Measurements from ENCODE around the gene TRIM67. TPM values are rescaled to one million over a fixed set of nuclear protein-coding genes. Genes with fewer than 3 reads are reported as not detected.

Gene TRIM67
- total RNA-seq, 1 donor from 2014 or later = not detected

DNA sequence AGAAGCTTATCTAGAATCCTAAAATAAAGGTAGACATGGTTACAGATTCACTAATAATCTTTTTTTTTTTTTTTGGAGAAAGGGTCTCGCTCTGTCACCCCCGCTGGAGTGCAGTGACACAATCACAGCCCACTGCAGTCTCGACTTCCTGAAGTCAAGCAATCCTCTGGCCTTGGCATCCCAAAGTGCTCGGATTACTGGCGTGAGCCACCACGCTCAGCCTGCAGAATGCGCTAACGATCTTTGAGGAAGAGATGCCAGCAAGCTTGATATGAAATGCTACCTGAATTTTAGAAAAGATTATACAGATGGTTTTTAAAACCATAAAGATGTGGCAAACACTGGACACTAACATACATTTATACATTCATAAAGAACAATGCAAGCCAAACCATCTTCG, 75.1 kb downstream of the TRIM67 start:
- Histone ChIP-seq H3K9me3 (ENCODE audit: low read depth) (no peaks in the 10 kb centered on the region), H4K20me1 (ENCODE audit: low read depth) (no peaks in the 10 kb centered on the region), H2AFZ (replicated peaks) (no peak overlapping the region), H3K9ac (no peak overlapping the region), H3F3A (ENCODE audit: low read depth) (peaks cover 8% of the 10 kb centered on the region), H3K27me3 (no peaks in the 10 kb centered on the region), H3K4me2 (no peak overlapping the region), H3K27ac (no peak overlapping the region), H3K36me3 (no peaks in the 10 kb centered on the region), H3K4me1 (peaks cover 4% of the 10 kb centered on the region), H3K4me3 (no peak overlapping the region), H3K79me2 (ENCODE audit: low read depth) (peaks cover 18% of the 10 kb centered on the region)
- H3K4me1 Mint-ChIP-seq = peaks cover 9% of the 10 kb centered on the region
- H3K9me3 Mint-ChIP-seq = no peaks in the 10 kb centered on the region
- no peak overlapping the region for H3K4me3 Mint-ChIP-seq
- TF ChIP-seq, protein P1, sequence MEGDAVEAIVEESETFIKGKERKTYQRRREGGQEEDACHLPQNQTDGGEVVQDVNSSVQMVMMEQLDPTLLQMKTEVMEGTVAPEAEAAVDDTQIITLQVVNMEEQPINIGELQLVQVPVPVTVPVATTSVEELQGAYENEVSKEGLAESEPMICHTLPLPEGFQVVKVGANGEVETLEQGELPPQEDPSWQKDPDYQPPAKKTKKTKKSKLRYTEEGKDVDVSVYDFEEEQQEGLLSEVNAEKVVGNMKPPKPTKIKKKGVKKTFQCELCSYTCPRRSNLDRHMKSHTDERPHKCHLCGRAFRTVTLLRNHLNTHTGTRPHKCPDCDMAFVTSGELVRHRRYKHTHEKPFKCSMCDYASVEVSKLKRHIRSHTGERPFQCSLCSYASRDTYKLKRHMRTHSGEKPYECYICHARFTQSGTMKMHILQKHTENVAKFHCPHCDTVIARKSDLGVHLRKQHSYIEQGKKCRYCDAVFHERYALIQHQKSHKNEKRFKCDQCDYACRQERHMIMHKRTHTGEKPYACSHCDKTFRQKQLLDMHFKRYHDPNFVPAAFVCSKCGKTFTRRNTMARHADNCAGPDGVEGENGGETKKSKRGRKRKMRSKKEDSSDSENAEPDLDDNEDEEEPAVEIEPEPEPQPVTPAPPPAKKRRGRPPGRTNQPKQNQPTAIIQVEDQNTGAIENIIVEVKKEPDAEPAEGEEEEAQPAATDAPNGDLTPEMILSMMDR (IDR thresholded peaks at IDR 0.05) = no peak
- no peak for TF ChIP-seq EZH2phosphoT487 (IDR thresholded peaks at IDR 0.05)
- no peak for TF ChIP-seq EZH2 (IDR thresholded peaks at IDR 0.05)
- no peak for DNase-seq (ENCODE audit: low spot score)
- peaks cover 12% of the 10 kb centered on the region for H3K36me3 Mint-ChIP-seq
- no peak overlapping the region for H3K27ac Mint-ChIP-seq
- H3K27me3 Mint-ChIP-seq (ENCODE audit: insufficient read depth, low read depth) = no peaks in the 10 kb centered on the region

DNA sequence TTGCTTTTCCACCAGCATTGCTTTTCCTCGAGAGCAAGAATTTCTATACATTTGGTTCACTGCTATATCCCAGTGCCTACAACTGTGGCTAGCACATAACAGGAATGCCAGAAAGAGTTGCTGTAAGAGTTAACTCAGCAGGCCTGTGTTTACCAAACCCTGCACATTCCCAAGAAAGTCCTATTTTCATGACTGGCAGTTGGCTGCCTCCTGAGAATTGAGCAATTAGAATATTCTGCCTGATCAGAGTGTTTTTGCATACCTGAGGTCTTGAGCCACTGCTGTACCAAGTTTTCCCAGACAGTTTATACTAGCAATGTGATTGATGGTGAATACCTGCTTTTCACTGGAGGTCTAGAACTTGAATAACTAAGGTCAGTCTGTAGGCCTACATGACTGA, 76.4 kb downstream of the TRIM67 start:
- TF ChIP-seq EZH2phosphoT487 (IDR thresholded peaks at IDR 0.05) (no peak), EZH2 (IDR thresholded peaks at IDR 0.05) (no peak)
- TF ChIP-seq, protein P1 (IDR thresholded peaks at IDR 0.05) = no peak
- Histone ChIP-seq H3K9ac (no peak overlapping the region), H3K4me1 (peaks cover 16% of the 10 kb centered on the region), H4K20me1 (ENCODE audit: low read depth) (peaks cover 6% of the 10 kb centered on the region), H3K27me3 (no peaks in the 10 kb centered on the region), H3K36me3 (no peaks in the 10 kb centered on the region), H3K9me3 (ENCODE audit: low read depth) (no peaks in the 10 kb centered on the region), H3K27ac (no peak overlapping the region), H3K79me2 (ENCODE audit: low read depth) (peaks cover 32% of the 10 kb centered on the region), H3K4me2 (no peak overlapping the region), H2AFZ (replicated peaks) (no peak overlapping the region), H3K4me3 (no peak overlapping the region), H3F3A (ENCODE audit: low read depth) (peaks cover 8% of the 10 kb centered on the region)
- DNase-seq (ENCODE audit: low spot score) = no peak
- Mint-ChIP-seq H3K4me1 (peaks cover 22% of the 10 kb centered on the region), H3K27ac (no peak overlapping the region), H3K4me3 (no peak overlapping the region), H3K36me3 (peaks cover 13% of the 10 kb centered on the region), H3K9me3 (no peaks in the 10 kb centered on the region), H3K27me3 (ENCODE audit: insufficient read depth, low read depth) (no peaks in the 10 kb centered on the region)

DNA sequence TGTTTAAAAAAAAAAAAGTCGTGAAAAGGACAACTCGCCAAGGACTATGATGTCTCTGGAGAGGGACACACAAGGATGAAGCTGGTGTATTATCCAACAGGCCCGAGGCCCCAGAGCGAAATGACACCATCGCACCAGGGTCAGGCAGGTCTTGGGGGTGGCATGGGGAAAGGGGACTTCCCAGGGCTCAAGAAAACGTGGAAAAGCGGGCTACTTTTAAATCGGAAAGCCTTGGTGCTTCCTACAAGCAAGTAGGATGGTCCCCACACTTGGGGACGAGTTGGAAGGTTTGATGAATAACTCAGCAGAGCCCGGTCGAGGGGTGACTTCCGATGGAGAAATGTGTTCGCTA, 78.6 kb downstream of the TRIM67 start:
- Mint-ChIP-seq H3K27ac (peak overlapping the region; percentile 67), H3K4me3 (peak overlapping the region; percentile 97), H3K9me3 (no peaks in the 10 kb centered on the region), H3K4me1 (peaks cover 25% of the 10 kb centered on the region), H3K27me3 (ENCODE audit: insufficient read depth, low read depth) (peaks cover 2% of the 10 kb centered on the region), H3K36me3 (peaks cover 17% of the 10 kb centered on the region)
- Histone ChIP-seq H3K9me3 (ENCODE audit: low read depth) (no peaks in the 10 kb centered on the region), H2AFZ (replicated peaks) (peak overlapping the region; percentile 96), H3K4me1 (peaks cover 17% of the 10 kb centered on the region), H3K27ac (no peak overlapping the region), H3K27me3 (no peaks in the 10 kb centered on the region), H3K36me3 (no peaks in the 10 kb centered on the region), H4K20me1 (ENCODE audit: low read depth) (peaks cover 16% of the 10 kb centered on the region), H3K4me2 (peak overlapping the region; percentile 93), H3K9ac (peak overlapping the region; percentile 68), H3K4me3 (peak overlapping the region; percentile 96), H3F3A (ENCODE audit: low read depth) (peaks cover 8% of the 10 kb centered on the region), H3K79me2 (ENCODE audit: low read depth) (peaks cover 54% of the 10 kb centered on the region)
- peak; percentile 38 for DNase-seq (ENCODE audit: low spot score)
- TF ChIP-seq, protein P1 (IDR thresholded peaks at IDR 0.05) = no peak
